ENCODE results near the gene PLXDC2. TPM values are rescaled to one million over a fixed set of nuclear protein-coding genes. Genes with fewer than 3 reads are reported as not detected.

Gene PLXDC2
- total RNA-seq, 1 experiment from 2014 or later: 38.7 TPM

DNA sequence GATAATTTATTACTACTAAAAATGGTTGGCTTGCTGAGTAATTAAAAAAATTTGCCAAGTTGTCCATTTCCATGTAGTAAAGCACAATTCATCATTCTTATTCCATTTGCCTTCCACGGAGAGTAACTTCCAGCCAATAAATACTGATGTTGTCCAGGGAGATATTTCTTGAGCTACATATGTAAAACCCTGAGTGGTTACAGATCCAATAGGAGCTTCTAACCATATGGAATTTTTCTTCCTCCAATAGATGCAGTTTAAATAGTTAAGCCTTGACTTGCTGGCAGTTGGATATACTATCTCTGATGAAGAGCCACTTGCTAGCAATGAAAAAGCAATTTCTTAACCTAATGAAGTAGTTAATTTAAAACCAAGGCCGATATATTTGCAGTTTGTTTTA is 271.1 kb downstream of the PLXDC2 start:
- H4K8ac ChIP-seq (replicated peaks; ENCODE audit: insufficient read length, low read depth, low read length): no peak overlapping the region
- no peaks in the 10 kb centered on the region for H3K79me2 ChIP-seq (ENCODE audit: insufficient read depth, low read length)
- H3K4me2 ChIP-seq (ENCODE audit: insufficient read depth, insufficient read length, low read length): no peak overlapping the region
- DNase-seq: no peak
- no peak overlapping the region for H2BK5ac ChIP-seq (ENCODE audit: insufficient read length, low read length)
- WGBS (ENCODE audit: extremely low coverage, insufficient read length, low lambda C conversion rate): no CpG with 5 or more reads among the region's 2 CpGs
- TF ChIP-seq, protein P1, sequence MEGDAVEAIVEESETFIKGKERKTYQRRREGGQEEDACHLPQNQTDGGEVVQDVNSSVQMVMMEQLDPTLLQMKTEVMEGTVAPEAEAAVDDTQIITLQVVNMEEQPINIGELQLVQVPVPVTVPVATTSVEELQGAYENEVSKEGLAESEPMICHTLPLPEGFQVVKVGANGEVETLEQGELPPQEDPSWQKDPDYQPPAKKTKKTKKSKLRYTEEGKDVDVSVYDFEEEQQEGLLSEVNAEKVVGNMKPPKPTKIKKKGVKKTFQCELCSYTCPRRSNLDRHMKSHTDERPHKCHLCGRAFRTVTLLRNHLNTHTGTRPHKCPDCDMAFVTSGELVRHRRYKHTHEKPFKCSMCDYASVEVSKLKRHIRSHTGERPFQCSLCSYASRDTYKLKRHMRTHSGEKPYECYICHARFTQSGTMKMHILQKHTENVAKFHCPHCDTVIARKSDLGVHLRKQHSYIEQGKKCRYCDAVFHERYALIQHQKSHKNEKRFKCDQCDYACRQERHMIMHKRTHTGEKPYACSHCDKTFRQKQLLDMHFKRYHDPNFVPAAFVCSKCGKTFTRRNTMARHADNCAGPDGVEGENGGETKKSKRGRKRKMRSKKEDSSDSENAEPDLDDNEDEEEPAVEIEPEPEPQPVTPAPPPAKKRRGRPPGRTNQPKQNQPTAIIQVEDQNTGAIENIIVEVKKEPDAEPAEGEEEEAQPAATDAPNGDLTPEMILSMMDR (conservative IDR thresholded peaks at IDR 0.05): no peak
- H4K20me1 ChIP-seq (ENCODE audit: control insufficient read depth, insufficient read depth, insufficient read length): no peaks in the 10 kb centered on the region
- no peak overlapping the region for H2AFZ ChIP-seq (ENCODE audit: low read length)
- no peak overlapping the region for H3K14ac ChIP-seq (ENCODE audit: insufficient read depth, low read length)
- H3K27me3 ChIP-seq (ENCODE audit: insufficient read depth, low read length): no peaks in the 10 kb centered on the region
- no peak overlapping the region for H2BK20ac ChIP-seq (ENCODE audit: low read depth, low read length, poor library complexity, severe bottlenecking)
- no peak overlapping the region for H3K23ac ChIP-seq (ENCODE audit: insufficient read length, low read depth, low read length)
- H2BK12ac ChIP-seq (ENCODE audit: insufficient read length, low read depth, low read length): no peak overlapping the region
- H3K18ac ChIP-seq (ENCODE audit: insufficient read length, low read depth, low read length): no peak overlapping the region
- H2AK5ac ChIP-seq (ENCODE audit: insufficient read length, low read length): no peak overlapping the region
- no peaks in the 10 kb centered on the region for H3K79me1 ChIP-seq (ENCODE audit: insufficient read depth, low read depth, low read length, poor library complexity, severe bottlenecking)
- Mint-ChIP-seq H3K27me3 (ENCODE audit: low read depth) (no peaks in the 10 kb centered on the region), H3K4me1 (peaks cover 11 to 19% of the 10 kb centered on the region in 2 experiments; a peak in 3 of 4 replicates), H3K27ac (no peak overlapping the region), H3K4me3 (no peak overlapping the region), H3K9me3 (no peaks in the 10 kb centered on the region), H3K36me3 (ENCODE audit: insufficient read depth in 1 of 3, low read depth in 3 of 3) (peaks cover under 1 to 3% (median under 1%) of the 10 kb centered on the region in 3 experiments; a peak in 4 of 7 replicates)
- H3K4me1 ChIP-seq (ENCODE audit: insufficient read depth, low read length): peaks cover 7% of the 10 kb centered on the region; the same call in 1 of the 2 replicates
- H3K23me2 ChIP-seq (ENCODE audit: insufficient read length, low read depth, low read length, poor library complexity, severe bottlenecking): no peaks in the 10 kb centered on the region
- H4K5ac ChIP-seq (ENCODE audit: insufficient read length, low read depth, low read length): no peak overlapping the region
- no peak overlapping the region for H3K27ac ChIP-seq (ENCODE audit: insufficient read length, low read depth, low read length)
- H3K9me3 ChIP-seq (ENCODE audit: control insufficient read depth, low read depth, low read length): no peaks in the 10 kb centered on the region
- H3K4ac ChIP-seq (ENCODE audit: low read depth, low read length): no peak overlapping the region
- no peak overlapping the region for H3K56ac ChIP-seq (ENCODE audit: insufficient read length, low read depth, low read length)
- no peak overlapping the region for H3T11ph ChIP-seq (ENCODE audit: low read length)
- no peak overlapping the region for H3K9ac ChIP-seq (ENCODE audit: extremely low read depth, insufficient read length, low read length)
- H2BK120ac ChIP-seq (ENCODE audit: low read depth, low read length, poor library complexity, severe bottlenecking): no peak overlapping the region
- no peak overlapping the region for H2BK15ac ChIP-seq (ENCODE audit: low read depth, low read length)
- H4K91ac ChIP-seq (ENCODE audit: insufficient read length, low read depth, low read length): no peak overlapping the region

All from H9 (cell line).